Cardiac muscle cell (in vitro differentiated cells and primary cell): ENCODE results near the gene MYOCD. TPM values are rescaled to one million over a fixed set of nuclear protein-coding genes. Genes with fewer than 3 reads are reported as not detected.
A peak's percentile ranks its signal among the peaks of the same experiment; 100 is the strongest.

Source experiments
- DNase-seq, 2 donors: peaks; one replicate each; pipeline versions ENCODE4 v3.0.0 to v3.0.0-alpha.2; 2010 to 2017; ENCODE audit warnings: low read depth in 1 of 2, low spot score in 1 of 2
- H3K27ac ChIP-seq: fragments of 200-600 bp; sonication (generic); 2 replicates; pipeline ENCODE4 v1.5.1; 2016
- H3K27me3 ChIP-seq: fragments of 200-600 bp; sonication (generic); 2 replicates; pipeline ENCODE4 v1.6.0; 2016; ENCODE audit warnings: control low read depth
- H3K36me3 ChIP-seq: fragments of 200-600 bp; sonication (generic); 2 replicates; pipeline ENCODE4 v1.5.1; 2016; ENCODE audit warnings: control low read depth
- H3K4me1 ChIP-seq: fragments of 200-600 bp; sonication (generic); 2 replicates; pipeline ENCODE4 v1.8.1; 2017; ENCODE audit warnings: low read depth, mild to moderate bottlenecking, mixed run types
- H3K4me3 ChIP-seq: fragments of 200-600 bp; sonication (generic); 2 replicates; pipeline ENCODE4 v1.5.1; 2016; ENCODE audit warnings: mild to moderate bottlenecking
- H3K9me3 ChIP-seq: fragments of 200-600 bp; sonication (generic); 2 replicates; pipeline ENCODE4 v1.5.1; 2017; ENCODE audit warnings: low read depth, mild to moderate bottlenecking, control low read depth
- polyA plus RNA-seq: library from polyadenylated mRNA; unstranded; fragments of >200 nt; fragmentation: Nextera tagmentation; extraction: Ambion mirVana; gene quantifications from 2 replicates; pipeline ENCODE4 v1.2.1, GENCODE V29; 2016
- total RNA-seq: library from RNA; depleted of rRNA; stranded (reverse); fragments of >200 nt; gene quantifications from 2 replicates; pipeline ENCODE4 v1.2.3, GENCODE V29; 2016
- TF ChIP-seq, protein P1 (sequence below): IDR thresholded peaks from 2 replicates; pipeline ENCODE4 v1.5.1; 2012; ENCODE audit warnings: low read depth, mild to moderate bottlenecking, low read length

Gene MYOCD
- total and polyA plus RNA-seq, 2 experiments from 2014 or later = 70.8 to 160 TPM

DNA sequence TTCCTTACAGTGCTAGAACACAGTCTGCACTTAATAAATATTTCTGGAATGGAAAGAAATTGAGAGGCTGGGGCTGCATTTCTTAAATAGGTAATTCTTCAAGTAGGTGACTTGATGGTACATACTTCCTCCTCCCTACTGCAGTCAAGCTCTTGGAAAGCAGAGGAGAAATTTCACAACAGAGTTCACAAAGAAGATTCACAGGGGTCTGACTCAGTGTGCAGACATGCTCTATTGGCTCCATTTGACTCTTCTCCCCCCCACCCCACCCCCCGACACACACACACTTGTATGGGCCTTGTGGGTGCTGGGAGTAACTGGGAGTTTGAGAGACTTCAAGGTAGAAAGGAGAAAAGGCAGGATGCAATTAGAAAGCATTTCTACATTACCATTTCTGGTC, 6.2 kb upstream of the MYOCD start:
- TF ChIP-seq, protein P1, sequence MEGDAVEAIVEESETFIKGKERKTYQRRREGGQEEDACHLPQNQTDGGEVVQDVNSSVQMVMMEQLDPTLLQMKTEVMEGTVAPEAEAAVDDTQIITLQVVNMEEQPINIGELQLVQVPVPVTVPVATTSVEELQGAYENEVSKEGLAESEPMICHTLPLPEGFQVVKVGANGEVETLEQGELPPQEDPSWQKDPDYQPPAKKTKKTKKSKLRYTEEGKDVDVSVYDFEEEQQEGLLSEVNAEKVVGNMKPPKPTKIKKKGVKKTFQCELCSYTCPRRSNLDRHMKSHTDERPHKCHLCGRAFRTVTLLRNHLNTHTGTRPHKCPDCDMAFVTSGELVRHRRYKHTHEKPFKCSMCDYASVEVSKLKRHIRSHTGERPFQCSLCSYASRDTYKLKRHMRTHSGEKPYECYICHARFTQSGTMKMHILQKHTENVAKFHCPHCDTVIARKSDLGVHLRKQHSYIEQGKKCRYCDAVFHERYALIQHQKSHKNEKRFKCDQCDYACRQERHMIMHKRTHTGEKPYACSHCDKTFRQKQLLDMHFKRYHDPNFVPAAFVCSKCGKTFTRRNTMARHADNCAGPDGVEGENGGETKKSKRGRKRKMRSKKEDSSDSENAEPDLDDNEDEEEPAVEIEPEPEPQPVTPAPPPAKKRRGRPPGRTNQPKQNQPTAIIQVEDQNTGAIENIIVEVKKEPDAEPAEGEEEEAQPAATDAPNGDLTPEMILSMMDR = no peak
- Histone ChIP-seq H3K27ac (no peak overlapping the region), H3K4me1 (peaks cover 9% of the 10 kb centered on the region), H3K9me3 (no peaks in the 10 kb centered on the region), H3K27me3 (no peaks in the 10 kb centered on the region), H3K36me3 (no peaks in the 10 kb centered on the region), H3K4me3 (no peak overlapping the region)
- peak in 1 of 2 donors; percentile 29 for DNase-seq

DNA sequence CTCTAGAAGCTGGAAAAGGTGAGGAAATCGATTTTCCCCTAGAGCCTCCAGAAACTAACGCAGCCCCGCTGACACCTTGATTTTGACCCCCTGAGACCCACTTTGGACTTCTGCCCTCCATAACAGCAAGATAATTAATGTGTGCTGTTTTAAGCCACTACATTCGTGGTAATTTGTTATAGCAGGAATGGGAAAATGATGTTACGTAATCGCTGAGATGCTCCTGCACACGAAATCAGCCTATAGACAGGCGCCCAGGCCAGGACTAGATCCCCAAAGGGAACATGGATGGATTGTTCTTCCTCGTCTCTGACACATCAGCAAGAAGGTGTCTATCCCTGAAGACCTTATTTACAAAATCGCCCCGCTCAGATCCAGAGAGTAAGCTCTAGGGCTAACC, 1.4 kb upstream of the MYOCD start:
- Histone ChIP-seq H3K4me3 (peak overlapping the region; percentile 81), H3K4me1 (peaks cover 4% of the 10 kb centered on the region), H3K36me3 (no peaks in the 10 kb centered on the region), H3K27me3 (no peaks in the 10 kb centered on the region), H3K27ac (no peak overlapping the region), H3K9me3 (no peaks in the 10 kb centered on the region)
- TF ChIP-seq, protein P1 = no peak
- no peak for DNase-seq

DNA sequence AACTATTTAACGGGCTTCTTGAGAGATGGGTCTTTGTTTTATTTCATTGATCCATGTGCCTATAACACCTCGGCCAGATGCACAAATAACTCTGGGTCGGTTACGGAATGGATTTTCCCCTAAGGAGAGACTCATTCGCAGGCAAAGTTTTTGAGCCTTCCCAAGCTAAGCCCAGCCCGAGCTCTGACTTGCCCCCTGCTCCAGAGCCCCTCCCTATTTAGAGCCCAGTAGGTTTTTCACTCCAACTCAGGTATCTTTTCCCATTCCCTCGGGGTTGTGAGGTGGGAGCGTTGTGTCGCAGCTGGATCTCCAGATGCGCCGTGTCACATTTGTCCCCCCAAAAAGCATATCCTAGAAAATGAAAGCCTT, 812 bp upstream of the MYOCD start:
- H3K9me3 ChIP-seq = no peaks in the 10 kb centered on the region
- peaks cover 8% of the 10 kb centered on the region for H3K4me1 ChIP-seq
- no peaks in the 10 kb centered on the region for H3K27me3 ChIP-seq
- H3K36me3 ChIP-seq = no peaks in the 10 kb centered on the region
- TF ChIP-seq, protein P1 = no peak
- DNase-seq = no peak
- peak overlapping the region; percentile 69 for H3K27ac ChIP-seq
- H3K4me3 ChIP-seq = peak overlapping the region; percentile 81

DNA sequence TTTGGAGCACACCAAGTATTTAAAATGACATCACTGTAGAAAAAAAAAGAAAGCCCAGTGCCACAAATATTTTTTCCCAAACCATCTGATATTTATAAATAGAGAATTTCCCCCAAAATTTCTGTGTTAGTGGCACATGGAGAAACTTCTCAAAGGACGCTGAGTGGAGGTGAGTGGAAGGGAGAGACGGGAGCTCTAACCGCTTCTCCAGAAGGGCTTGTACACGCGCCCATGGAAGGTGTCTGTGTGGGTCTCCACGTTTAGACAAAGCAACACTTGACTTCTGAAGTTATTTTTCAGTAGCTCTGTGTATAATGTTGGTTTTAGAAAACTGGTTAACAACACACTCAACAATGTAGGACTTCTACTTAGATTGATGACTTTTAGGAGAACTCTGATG, 1.0 kb downstream of the MYOCD start:
- Histone ChIP-seq H3K9me3 (no peaks in the 10 kb centered on the region), H3K36me3 (no peaks in the 10 kb centered on the region), H3K27ac (peak overlapping the region; percentile 93), H3K4me1 (peaks cover 26% of the 10 kb centered on the region), H3K4me3 (peak overlapping the region; percentile 81), H3K27me3 (no peaks in the 10 kb centered on the region)
- TF ChIP-seq, protein P1 = no peak
- no peak for DNase-seq

DNA sequence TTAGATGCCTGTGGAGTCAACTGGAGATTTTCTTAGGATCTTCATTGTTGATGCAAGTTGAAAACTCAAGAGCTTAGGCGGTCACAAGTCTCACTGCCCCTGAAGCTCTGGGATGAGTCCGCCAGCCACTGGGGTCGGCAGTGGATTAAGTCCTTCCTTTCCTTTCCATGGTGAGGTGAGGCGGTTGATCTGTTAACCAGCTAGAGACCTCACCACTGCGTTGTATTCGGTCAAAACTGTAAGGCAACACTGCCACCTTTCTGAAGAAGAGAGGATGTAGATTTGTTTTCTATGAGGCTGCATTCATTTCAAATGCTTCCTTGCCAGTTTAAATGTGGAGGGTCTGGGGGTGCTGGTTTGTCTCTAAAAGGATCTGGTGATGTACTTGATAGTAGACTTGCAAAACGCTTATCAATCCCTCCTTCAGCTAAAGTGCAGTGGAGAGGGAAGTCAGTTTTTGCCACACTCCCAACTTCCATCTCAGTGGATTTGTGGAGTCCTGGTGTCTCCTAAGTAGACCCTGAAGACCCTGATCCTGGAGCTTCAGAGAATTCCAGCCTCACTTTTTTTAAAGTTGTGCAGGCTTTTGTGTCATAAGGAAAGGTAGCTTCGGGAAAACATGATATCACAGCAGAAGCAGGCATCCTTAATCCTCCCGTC, 1.7 kb downstream of the MYOCD start:
- H3K4me3 ChIP-seq = peak overlapping the region; percentile 81
- peaks cover 33% of the 10 kb centered on the region for H3K4me1 ChIP-seq

More for the DNA sequence above, 1.7 kb downstream of the MYOCD start:
- no peaks in the 10 kb centered on the region for H3K27me3 ChIP-seq
- TF ChIP-seq, protein P1 = peak; percentile 50
- H3K9me3 ChIP-seq = no peaks in the 10 kb centered on the region
- no peaks in the 10 kb centered on the region for H3K36me3 ChIP-seq
- peak overlapping the region; percentile 93 for H3K27ac ChIP-seq
- DNase-seq = peak; percentile 68 to 86
